ENCODE data around the gene XPO5. TPM values are rescaled to one million over a fixed set of nuclear protein-coding genes. Genes with fewer than 3 reads are reported as not detected.

XPO5 gene
- total and polyA plus RNA-seq, 9 of the 15 experiments (the other 6 are each of a cell fraction or from before 2014, with no cell fraction given): 36.0 to 170 (median 99.1) TPM

DNA sequence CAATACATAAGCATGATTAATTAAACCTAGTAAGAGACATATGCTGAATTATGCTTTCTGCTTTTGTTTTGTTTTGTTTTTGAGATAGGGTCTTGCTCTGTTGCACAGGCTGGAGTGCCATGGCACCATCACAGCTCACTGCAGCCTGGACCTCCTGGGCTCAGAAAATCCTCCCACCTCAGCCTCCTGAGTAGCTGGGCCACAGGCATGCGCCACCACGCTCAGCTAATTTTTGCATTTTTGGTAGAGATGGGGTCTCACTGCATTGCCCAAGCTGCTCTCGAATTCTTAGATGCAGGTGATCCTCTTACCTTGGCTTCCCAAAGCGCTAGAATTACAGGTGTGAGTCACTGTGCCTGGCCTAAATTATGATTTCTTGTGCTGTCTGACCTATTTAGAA, 3.8 kb downstream of the XPO5 start (continued):
- TF ChIP-seq, protein P1, sequence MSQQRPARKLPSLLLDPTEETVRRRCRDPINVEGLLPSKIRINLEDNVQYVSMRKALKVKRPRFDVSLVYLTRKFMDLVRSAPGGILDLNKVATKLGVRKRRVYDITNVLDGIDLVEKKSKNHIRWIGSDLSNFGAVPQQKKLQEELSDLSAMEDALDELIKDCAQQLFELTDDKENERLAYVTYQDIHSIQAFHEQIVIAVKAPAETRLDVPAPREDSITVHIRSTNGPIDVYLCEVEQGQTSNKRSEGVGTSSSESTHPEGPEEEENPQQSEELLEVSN (IDR thresholded peaks at IDR 0.05; ENCODE audit: borderline replicate concordance in 1 of 2, extremely low read depth in 1 of 2, insufficient read depth in 1 of 2, insufficient read length in 1 of 2, low read depth in 1 of 2, low read length in 1 of 2, poor library complexity in 1 of 2, severe bottlenecking in 1 of 2): no peak
- TF ChIP-seq ILF3 (IDR thresholded peaks at IDR 0.05; ENCODE audit: borderline replicate concordance): no peak
- peak; percentile 53; the same call in 1 of the 2 replicates for TF ChIP-seq RBFOX2 (IDR thresholded peaks at IDR 0.05; ENCODE audit: low read depth, low read length)
- 0 out of 2 replicates have a peak, but pooled peaks have one; percentile 13 for TF ChIP-seq ZNF589 (CRISPR knock-in tag; IDR thresholded peaks at IDR 0.05; ENCODE audit: low read depth)
- TF ChIP-seq HCFC1 (IDR thresholded peaks at IDR 0.05; ENCODE audit: low read depth, low read length): no peak
- TF ChIP-seq ZNF197 (CRISPR knock-in tag; IDR thresholded peaks at IDR 0.05; ENCODE audit: low read depth): 0 out of 2 replicates have a peak, but pooled peaks have one; percentile 36

DNA sequence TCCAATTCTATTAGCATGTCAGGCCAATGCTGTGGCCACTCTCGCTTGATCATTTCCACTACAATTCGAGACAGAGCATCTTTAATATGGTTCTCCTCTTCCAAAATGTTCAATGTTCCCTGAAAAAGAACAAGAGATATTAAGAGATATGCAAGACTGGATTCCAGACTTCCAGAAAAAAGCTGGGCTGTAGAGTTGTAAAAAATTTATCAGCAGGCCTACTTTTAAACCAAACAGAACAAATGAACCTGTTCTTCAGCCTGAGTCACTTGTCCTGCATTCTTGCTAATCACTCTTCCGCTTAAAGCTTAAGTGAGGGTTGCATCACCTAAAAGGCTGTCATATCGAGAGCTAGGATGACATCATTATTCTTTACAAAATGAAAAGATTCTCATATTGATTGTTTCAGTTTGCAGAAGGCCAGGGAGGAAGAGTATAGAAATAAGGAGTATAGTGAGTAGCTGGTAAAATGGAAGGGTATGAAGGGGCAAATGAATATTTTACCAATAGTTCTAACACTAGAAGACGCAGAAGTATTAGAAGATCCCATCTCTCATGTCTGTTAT, 4.9 kb downstream of the XPO5 start:
- BruUV-seq (replicated peaks): no TSS peak
- Histone ChIP-seq H3K4me3 (no peak overlapping the region), H3K9ac (ENCODE audit: insufficient read depth in 1 of 2, low read depth in 2 of 2, low read length in 2 of 2) (peak overlapping the region in 1 of 2 experiments; percentile 13; a peak in 1 of 4 replicates), H3K27ac (ENCODE audit: extremely low read depth, low read depth, low read length) (peak overlapping the region; percentile 63; the same call in 2 of the 3 replicates), H2AFZ (ENCODE audit: low read depth, low read length) (no peak overlapping the region), H3K9me3 (replicated peaks; ENCODE audit: control insufficient read depth, insufficient read depth, low read depth, low read length) (no peaks in the 10 kb centered on the region), H3K36me3 (ENCODE audit: control insufficient read depth, insufficient read depth, low read length) (peaks cover 70% of the 10 kb centered on the region), H3K27me3 (ENCODE audit: control insufficient read depth in 2 of 2, insufficient read depth in 2 of 2, low read length in 2 of 2) (no peaks in the 10 kb centered on the region), H4K20me1 (replicated peaks; ENCODE audit: control insufficient read depth, insufficient read depth, low read length) (no peaks in the 10 kb centered on the region), H3K9me1 (ENCODE audit: control insufficient read depth, insufficient read depth, low read length) (no peaks in the 10 kb centered on the region), H3K4me2 (ENCODE audit: insufficient read depth, low read length) (no peak overlapping the region), H3K79me2 (ENCODE audit: control insufficient read depth, insufficient read depth, low read length) (peaks cover 43% of the 10 kb centered on the region), H3K4me1 (replicated peaks in 1 of 2; ENCODE audit: control insufficient read depth in 2 of 2, insufficient read depth in 2 of 2, low read length in 2 of 2) (peaks cover 5 to 6% of the 10 kb centered on the region in 2 experiments; a peak in 3 of 5 replicates)
- peak in 1 of 4 experiments; percentile 48 for DNase-seq (ENCODE audit: extremely low read depth in 1 of 4, low spot score in 3 of 4)
- 54% methylated on average over 5 of the region's 5 CpGs for WGBS (ENCODE audit: insufficient coverage, low coverage, missing lambda C conversion rate)
- in situ Hi-C loops (cut with MboI): no loop called here
- intact Hi-C loops (cut with micrococcal nuclease): no loop called here
- no peak for FAIRE-seq
- ChIA-PET POLR2A (interaction anchor here (0.5 to 1.7 kb wide), 10 partner anchors 8 to 383 kb away, joined by 3 to 7 read pairs (median 3); partner anchors contain the start of genes GTPBP2, POLR1C and YIPF3), CTCF (ENCODE audit: low intra/inter-chr PET ratio) (no interaction called here)
- peak; percentile 43 for ATAC-seq
- TF ChIP-seq ZNF263 (CRISPR knock-in tag; IDR thresholded peaks at IDR 0.05; ENCODE audit: borderline replicate concordance): no peak
- TF ChIP-seq CCNT2 (IDR thresholded peaks at IDR 0.05; ENCODE audit: borderline replicate concordance, extremely low read depth, insufficient read length, low read depth, low read length): no peak
- no peak for TF ChIP-seq CHD1 (IDR thresholded peaks at IDR 0.05; ENCODE audit: low read length)
- TF ChIP-seq NR3C1 (CRISPR knock-in tag; IDR thresholded peaks at IDR 0.05): no peak
- no peak for TF ChIP-seq ELF1 (tag; IDR thresholded peaks at IDR 0.05)
- TF ChIP-seq, protein P2, sequence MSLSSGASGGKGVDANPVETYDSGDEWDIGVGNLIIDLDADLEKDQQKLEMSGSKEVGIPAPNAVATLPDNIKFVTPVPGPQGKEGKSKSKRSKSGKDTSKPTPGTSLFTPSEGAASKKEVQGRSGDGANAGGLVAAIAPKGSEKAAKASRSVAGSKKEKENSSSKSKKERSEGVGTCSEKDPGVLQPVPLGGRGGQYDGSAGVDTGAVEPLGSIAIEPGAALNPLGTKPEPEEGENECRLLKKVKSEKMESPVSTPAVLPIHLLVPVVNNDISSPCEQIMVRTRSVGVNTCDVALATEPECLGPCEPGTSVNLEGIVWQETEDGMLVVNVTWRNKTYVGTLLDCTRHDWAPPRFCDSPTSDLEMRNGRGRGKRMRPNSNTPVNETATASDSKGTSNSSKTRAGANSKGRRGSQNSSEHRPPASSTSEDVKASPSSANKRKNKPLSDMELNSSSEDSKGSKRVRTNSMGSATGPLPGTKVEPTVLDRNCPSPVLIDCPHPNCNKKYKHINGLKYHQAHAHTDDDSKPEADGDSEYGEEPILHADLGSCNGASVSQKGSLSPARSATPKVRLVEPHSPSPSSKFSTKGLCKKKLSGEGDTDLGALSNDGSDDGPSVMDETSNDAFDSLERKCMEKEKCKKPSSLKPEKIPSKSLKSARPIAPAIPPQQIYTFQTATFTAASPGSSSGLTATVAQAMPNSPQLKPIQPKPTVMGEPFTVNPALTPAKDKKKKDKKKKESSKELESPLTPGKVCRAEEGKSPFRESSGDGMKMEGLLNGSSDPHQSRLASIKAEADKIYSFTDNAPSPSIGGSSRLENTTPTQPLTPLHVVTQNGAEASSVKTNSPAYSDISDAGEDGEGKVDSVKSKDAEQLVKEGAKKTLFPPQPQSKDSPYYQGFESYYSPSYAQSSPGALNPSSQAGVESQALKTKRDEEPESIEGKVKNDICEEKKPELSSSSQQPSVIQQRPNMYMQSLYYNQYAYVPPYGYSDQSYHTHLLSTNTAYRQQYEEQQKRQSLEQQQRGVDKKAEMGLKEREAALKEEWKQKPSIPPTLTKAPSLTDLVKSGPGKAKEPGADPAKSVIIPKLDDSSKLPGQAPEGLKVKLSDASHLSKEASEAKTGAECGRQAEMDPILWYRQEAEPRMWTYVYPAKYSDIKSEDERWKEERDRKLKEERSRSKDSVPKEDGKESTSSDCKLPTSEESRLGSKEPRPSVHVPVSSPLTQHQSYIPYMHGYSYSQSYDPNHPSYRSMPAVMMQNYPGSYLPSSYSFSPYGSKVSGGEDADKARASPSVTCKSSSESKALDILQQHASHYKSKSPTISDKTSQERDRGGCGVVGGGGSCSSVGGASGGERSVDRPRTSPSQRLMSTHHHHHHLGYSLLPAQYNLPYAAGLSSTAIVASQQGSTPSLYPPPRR (CRISPR knock-in tag; IDR thresholded peaks at IDR 0.05; ENCODE audit: borderline replicate concordance): no peak
